Astrocyte (in vitro differentiated cells and primary cell): ENCODE results near the gene LGI2. TPM values are rescaled to one million over a fixed set of nuclear protein-coding genes. Genes with fewer than 3 reads are reported as not detected.
"Not testable (repeated sequence)": the region's sequence is repeated elsewhere in the genome, so short reads cannot be mapped to it uniquely, and the experiment has no call there.

ENCODE experiments used
- DNase-seq: peaks from one replicate; pipeline ENCODE4 v3.0.0-alpha.2; 2010; ENCODE audit warnings: low read depth
- FAIRE-seq: peaks from 2 replicates; lab custom pipeline; 2011; peaks lifted over from hg19 to GRCh38; lab: Jason Lieb, UNC
- H2AFZ ChIP-seq: 2 replicates; pipeline ENCODE4 v1.6.0; 2012; ENCODE audit warnings: low read depth, low read length, inconsistent platforms
- H3K27ac ChIP-seq: 2 replicates; pipeline ENCODE4 v1.5.1; 2011; ENCODE audit warnings: low read depth, low read length, inconsistent platforms
- H3K27me3 ChIP-seq: 2 replicates; pipeline ENCODE4 v1.6.0; 2011; ENCODE audit warnings: low read length, inconsistent platforms; ENCODE audit not compliant: insufficient read depth
- H3K36me3 ChIP-seq: 2 replicates; pipeline ENCODE4 v1.5.1; 2011; ENCODE audit warnings: low read length, inconsistent platforms; ENCODE audit not compliant: insufficient read depth
- H3K4me1 ChIP-seq: 2 replicates; pipeline ENCODE4 v1.5.1; 2011; ENCODE audit warnings: low read length, inconsistent platforms; ENCODE audit not compliant: insufficient read depth
- H3K4me2 ChIP-seq: 2 replicates; pipeline ENCODE4 v1.6.0; 2012; ENCODE audit warnings: low read length, inconsistent platforms
- H3K4me3 ChIP-seq: 2 replicates; pipeline ENCODE4 v1.5.1; 2011; ENCODE audit warnings: low read depth, mild to moderate bottlenecking, low read length, inconsistent platforms; ENCODE audit not compliant: insufficient read depth
- H3K79me2 ChIP-seq: 2 replicates; pipeline ENCODE4 v1.6.0; 2012; ENCODE audit warnings: mild to moderate bottlenecking, low read length, inconsistent platforms; ENCODE audit not compliant: insufficient read depth
- H3K9ac ChIP-seq: 2 replicates; pipeline ENCODE4 v1.6.0; 2012; ENCODE audit warnings: mild to moderate bottlenecking, low read length, inconsistent platforms
- H3K9me3 ChIP-seq: 2 replicates; pipeline ENCODE4 v1.5.1; 2012; ENCODE audit warnings: low read depth, mild to moderate bottlenecking, low read length, inconsistent platforms; ENCODE audit not compliant: insufficient read depth
- H4K20me1 ChIP-seq: 2 replicates; pipeline ENCODE4 v1.6.0; 2012; ENCODE audit warnings: low read length, inconsistent platforms; ENCODE audit not compliant: insufficient read depth
- H3K27ac Mint-ChIP-seq: one replicate; pipeline ENCODE4 v1.8.0; 2021; ENCODE audit warnings: mild to moderate bottlenecking, mixed read lengths; ENCODE audit not compliant: unreplicated experiment
- H3K27me3 Mint-ChIP-seq: one replicate; pipeline ENCODE4 v1.8.0; 2021; ENCODE audit warnings: low read depth, mixed read lengths; ENCODE audit not compliant: unreplicated experiment
- H3K36me3 Mint-ChIP-seq: one replicate; pipeline ENCODE4 v1.8.0; 2021; ENCODE audit warnings: low read depth, mixed read lengths; ENCODE audit not compliant: unreplicated experiment
- H3K4me1 Mint-ChIP-seq: one replicate; pipeline ENCODE4 v1.8.0; 2021; ENCODE audit warnings: low read depth, mixed read lengths; ENCODE audit not compliant: unreplicated experiment
- H3K4me3 Mint-ChIP-seq: one replicate; pipeline ENCODE4 v1.8.0; 2021; ENCODE audit warnings: mild to moderate bottlenecking, moderate library complexity, mixed read lengths; ENCODE audit not compliant: unreplicated experiment
- H3K9me3 Mint-ChIP-seq: one replicate; pipeline ENCODE4 v1.8.0; 2021; ENCODE audit warnings: mild to moderate bottlenecking, mixed read lengths; ENCODE audit not compliant: unreplicated experiment
- EZH2 ChIP-seq: IDR thresholded peaks from 2 replicates; pipeline ENCODE4 v1.6.1; 2012; ENCODE audit warnings: mild to moderate bottlenecking, low read length, inconsistent platforms; ENCODE audit not compliant: insufficient read depth
- total RNA-seq: library from RNA; stranded (reverse); gene quantifications from 2 replicates; pipeline ENCODE4 v1.2.1, GENCODE V29; 2021
- TF ChIP-seq, protein P1 (sequence below): IDR thresholded peaks from 2 replicates; pipeline ENCODE4 v1.5.1; 2011; ENCODE audit warnings: low read depth, mild to moderate bottlenecking, inconsistent platforms, low read length, moderate library complexity; ENCODE audit not compliant: insufficient read depth

Gene LGI2
- total RNA-seq, 1 donor from 2014 or later: 0.27 TPM

DNA sequence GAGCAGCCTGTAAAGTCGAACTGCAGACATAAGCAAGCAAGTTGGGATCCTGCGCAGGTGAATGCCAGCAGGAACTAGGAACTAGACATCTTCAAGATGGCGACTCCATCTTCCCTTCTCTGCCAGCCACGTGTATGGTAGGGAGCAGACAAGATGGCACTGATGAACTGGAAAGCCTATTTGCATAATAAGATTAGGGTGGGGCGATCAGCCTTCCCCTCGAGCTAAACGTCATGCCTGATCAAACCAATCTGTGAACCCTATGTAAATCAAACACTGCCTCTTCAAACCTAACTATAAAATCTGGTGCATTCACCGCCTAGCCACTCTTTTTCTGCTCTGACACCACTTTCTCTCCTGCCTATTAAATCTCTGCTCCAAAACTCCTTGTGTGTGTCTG lies 28.1 kb upstream of the LGI2 start:
- Histone ChIP-seq H3K36me3 (no peaks in the 10 kb centered on the region), H3K27me3 (peaks cover 43% of the 10 kb centered on the region), H3K27ac (no peak overlapping the region), H3K9ac (no peak overlapping the region), H3K4me1 (no peaks in the 10 kb centered on the region), H3K4me2 (no peak overlapping the region), H4K20me1 (no peaks in the 10 kb centered on the region), H3K9me3 (no peaks in the 10 kb centered on the region), H3K79me2 (no peaks in the 10 kb centered on the region), H3K4me3 (no peak overlapping the region), H2AFZ (no peak overlapping the region)
- FAIRE-seq (no peak), DNase-seq (no peak)
- peaks cover 4% of the 10 kb centered on the region for H3K9me3 Mint-ChIP-seq
- no peaks in the 10 kb centered on the region for H3K4me1 Mint-ChIP-seq
- no peak overlapping the region for H3K27ac Mint-ChIP-seq
- TF ChIP-seq, protein P1, sequence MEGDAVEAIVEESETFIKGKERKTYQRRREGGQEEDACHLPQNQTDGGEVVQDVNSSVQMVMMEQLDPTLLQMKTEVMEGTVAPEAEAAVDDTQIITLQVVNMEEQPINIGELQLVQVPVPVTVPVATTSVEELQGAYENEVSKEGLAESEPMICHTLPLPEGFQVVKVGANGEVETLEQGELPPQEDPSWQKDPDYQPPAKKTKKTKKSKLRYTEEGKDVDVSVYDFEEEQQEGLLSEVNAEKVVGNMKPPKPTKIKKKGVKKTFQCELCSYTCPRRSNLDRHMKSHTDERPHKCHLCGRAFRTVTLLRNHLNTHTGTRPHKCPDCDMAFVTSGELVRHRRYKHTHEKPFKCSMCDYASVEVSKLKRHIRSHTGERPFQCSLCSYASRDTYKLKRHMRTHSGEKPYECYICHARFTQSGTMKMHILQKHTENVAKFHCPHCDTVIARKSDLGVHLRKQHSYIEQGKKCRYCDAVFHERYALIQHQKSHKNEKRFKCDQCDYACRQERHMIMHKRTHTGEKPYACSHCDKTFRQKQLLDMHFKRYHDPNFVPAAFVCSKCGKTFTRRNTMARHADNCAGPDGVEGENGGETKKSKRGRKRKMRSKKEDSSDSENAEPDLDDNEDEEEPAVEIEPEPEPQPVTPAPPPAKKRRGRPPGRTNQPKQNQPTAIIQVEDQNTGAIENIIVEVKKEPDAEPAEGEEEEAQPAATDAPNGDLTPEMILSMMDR: no peak
- TF ChIP-seq EZH2: no peak
- H3K36me3 Mint-ChIP-seq: no peaks in the 10 kb centered on the region
- no peak overlapping the region for H3K4me3 Mint-ChIP-seq
- H3K27me3 Mint-ChIP-seq: peaks cover 26% of the 10 kb centered on the region

DNA sequence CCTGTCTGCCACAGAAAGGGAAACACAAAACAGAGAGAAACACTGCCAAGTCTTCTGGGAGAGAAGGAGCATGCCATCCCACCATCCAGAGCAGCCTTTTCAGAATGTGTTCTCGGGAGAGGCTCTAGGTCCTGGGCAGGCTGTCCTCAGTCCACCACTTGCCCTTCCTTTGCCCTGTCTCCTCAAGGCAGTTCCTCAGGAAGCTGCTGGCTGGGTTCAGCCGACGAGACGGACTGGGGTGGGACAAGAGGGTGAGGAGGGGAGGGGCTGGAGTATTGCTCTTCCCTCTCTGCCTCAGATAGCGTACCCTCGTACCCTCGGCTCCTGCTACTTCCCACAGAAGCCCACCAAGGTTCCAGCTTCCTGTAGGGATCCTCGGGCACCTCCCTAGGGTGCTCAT lies 26.6 kb upstream of the LGI2 start:
- peaks cover 28% of the 10 kb centered on the region for H3K27me3 Mint-ChIP-seq
- Histone ChIP-seq H3K36me3 (no peaks in the 10 kb centered on the region), H3K9ac (no peak overlapping the region), H3K4me3 (no peak overlapping the region), H3K79me2 (no peaks in the 10 kb centered on the region), H3K27me3 (peaks cover 48% of the 10 kb centered on the region), H3K9me3 (no peaks in the 10 kb centered on the region), H3K27ac (no peak overlapping the region), H3K4me1 (no peaks in the 10 kb centered on the region), H2AFZ (no peak overlapping the region), H3K4me2 (no peak overlapping the region), H4K20me1 (no peaks in the 10 kb centered on the region)
- FAIRE-seq (no peak), DNase-seq (no peak)
- no peak overlapping the region for H3K4me3 Mint-ChIP-seq
- TF ChIP-seq, protein P1: no peak
- no peak for TF ChIP-seq EZH2
- H3K36me3 Mint-ChIP-seq: no peaks in the 10 kb centered on the region
- H3K4me1 Mint-ChIP-seq: no peaks in the 10 kb centered on the region
- H3K27ac Mint-ChIP-seq: no peak overlapping the region
- peaks cover 4% of the 10 kb centered on the region for H3K9me3 Mint-ChIP-seq

DNA sequence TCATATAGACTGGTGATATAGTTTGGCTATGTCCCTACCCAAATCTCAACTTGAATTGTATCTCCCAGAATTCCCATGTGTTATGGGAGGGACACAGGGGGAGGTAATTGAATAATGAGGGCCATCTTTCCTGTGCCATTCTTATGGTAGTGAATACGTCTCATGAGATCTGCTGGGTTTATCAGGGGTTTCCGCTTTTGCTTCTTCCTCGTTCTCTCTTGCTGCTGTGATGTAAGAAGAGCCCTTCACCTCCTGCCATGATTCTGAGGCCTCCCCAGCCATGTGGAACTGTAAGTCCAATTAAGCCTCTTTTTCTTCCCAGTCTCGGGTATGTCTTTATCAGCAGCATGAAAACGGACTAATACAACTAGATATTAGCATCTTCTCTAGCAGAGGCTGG lies 21.3 kb upstream of the LGI2 start:
- H3K4me3 Mint-ChIP-seq, H3K4me1 Mint-ChIP-seq, H3K4me2 ChIP-seq, H3K9me3 ChIP-seq, H3K4me3 ChIP-seq, H3K9ac ChIP-seq, H4K20me1 ChIP-seq, H3K79me2 ChIP-seq, H2AFZ ChIP-seq, H3K27ac Mint-ChIP-seq, H3K4me1 ChIP-seq, H3K36me3 Mint-ChIP-seq, H3K9me3 Mint-ChIP-seq, FAIRE-seq, H3K27ac ChIP-seq, DNase-seq, H3K36me3 ChIP-seq: not testable (repeated sequence)
- peaks cover 38% of the 10 kb centered on the region for H3K27me3 ChIP-seq
- H3K27me3 Mint-ChIP-seq: peaks cover 23% of the 10 kb centered on the region
